Natural killer cell treated with Interleukin-12 subunit alpha and Interleukin-12 subunit beta and Interleukin-15 and Interleukin-18, amount 100 ng/mL, for 72 hours (primary cell): ENCODE results near the gene MSANTD1. TPM values are rescaled to one million over a fixed set of nuclear protein-coding genes. Genes with fewer than 3 reads are reported as not detected.

ENCODE experiments used
- ATAC-seq, 2 donors: fragments of 150-1000 bp; cut with Tn5 transposase in 1 of 2; sonication (Bioruptor Pico), chemical (Tn5 transposase) in 1 of 2; 2 replicates each; pipeline ENCODE4 v1.10.0; 2021
- DNase-seq: peaks from one replicate; pipeline ENCODE4 v3.0.0; 2022; ENCODE audit warnings: low spot score
- H3K27ac Mint-ChIP-seq, 2 donors: 1 replicate in 1 of 2; 2 replicates in 1 of 2; pipeline ENCODE4 v1.8.0; 2022; ENCODE audit warnings: mixed read lengths in 2 of 2, mild to moderate bottlenecking in 1 of 2, moderate library complexity in 1 of 2
- H3K27me3 Mint-ChIP-seq, 2 donors: 1 replicate in 1 of 2; 2 replicates in 1 of 2; pipeline ENCODE4 v1.8.0; 2022; ENCODE audit warnings: mixed read lengths in 2 of 2
- H3K36me3 Mint-ChIP-seq: one replicate; pipeline ENCODE4 v1.8.0; 2022; ENCODE audit warnings: mixed read lengths
- H3K4me1 Mint-ChIP-seq, 2 donors: 1 replicate in 1 of 2; 2 replicates in 1 of 2; pipeline ENCODE4 v1.8.0; 2022; ENCODE audit warnings: low read depth in 2 of 2, mixed read lengths in 2 of 2, mild to moderate bottlenecking in 1 of 2
- H3K4me3 Mint-ChIP-seq: one replicate; pipeline ENCODE4 v1.8.0; 2022; ENCODE audit warnings: mixed read lengths
- H3K9me3 Mint-ChIP-seq: 2 replicates; pipeline ENCODE4 v1.8.0; 2022; ENCODE audit warnings: mixed read lengths
- total RNA-seq, 2 donors: library from RNA; stranded (reverse); gene quantifications; one replicate each; pipeline ENCODE4 v1.2.3, GENCODE V29; 2022

The MSANTD1 gene
- total RNA-seq, 2 donors from 2014 or later = 1.8 to 2.0 TPM

DNA sequence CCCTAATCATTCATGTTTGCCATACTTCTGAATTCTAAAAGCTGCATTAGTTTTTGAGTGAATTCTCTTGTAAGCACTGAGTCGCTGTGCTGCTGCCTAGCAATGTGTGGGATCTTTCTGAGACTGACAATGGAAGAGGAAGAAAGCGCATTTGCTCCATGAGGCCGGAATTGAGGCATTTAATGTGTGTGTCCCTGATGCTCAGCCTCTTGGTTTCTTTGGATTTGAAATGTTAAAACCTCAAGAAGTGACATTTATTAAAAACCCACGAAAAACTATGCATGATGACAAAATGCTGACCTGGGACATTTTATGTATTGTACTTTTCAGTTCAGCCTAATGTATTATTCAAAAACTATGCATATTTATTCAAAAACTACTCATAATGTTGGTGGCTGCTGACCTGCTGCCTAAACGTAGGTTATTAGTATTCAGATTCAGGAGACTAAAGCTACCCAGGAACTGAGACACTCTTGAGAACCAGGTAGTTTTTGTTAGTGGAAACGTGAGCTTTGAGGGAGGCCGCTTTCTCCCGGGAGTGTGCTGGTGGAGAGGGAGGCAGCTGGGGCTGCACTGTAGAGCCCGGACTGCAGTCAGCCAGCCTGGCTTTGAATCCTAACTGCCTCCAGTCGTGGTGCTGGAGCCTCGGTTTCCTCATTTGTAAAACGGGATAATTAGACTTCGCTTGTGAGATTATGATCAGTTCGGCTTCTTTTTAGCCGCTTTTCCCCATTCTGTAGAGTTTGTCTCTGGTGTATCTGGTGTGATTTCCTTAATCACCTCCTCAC, 55.2 kb downstream of the MSANTD1 start:
- no peak overlapping the region for H3K27ac Mint-ChIP-seq
- no peaks in the 10 kb centered on the region for H3K36me3 Mint-ChIP-seq
- ATAC-seq (no peak), DNase-seq (no peak)
- peaks cover 25 to 30% of the 10 kb centered on the region in 2 donors for H3K4me1 Mint-ChIP-seq
- H3K27me3 Mint-ChIP-seq = peaks cover 5 to 7% of the 10 kb centered on the region in 2 donors
- no peaks in the 10 kb centered on the region for H3K9me3 Mint-ChIP-seq
- peak overlapping the region; percentile 41 for H3K4me3 Mint-ChIP-seq

DNA sequence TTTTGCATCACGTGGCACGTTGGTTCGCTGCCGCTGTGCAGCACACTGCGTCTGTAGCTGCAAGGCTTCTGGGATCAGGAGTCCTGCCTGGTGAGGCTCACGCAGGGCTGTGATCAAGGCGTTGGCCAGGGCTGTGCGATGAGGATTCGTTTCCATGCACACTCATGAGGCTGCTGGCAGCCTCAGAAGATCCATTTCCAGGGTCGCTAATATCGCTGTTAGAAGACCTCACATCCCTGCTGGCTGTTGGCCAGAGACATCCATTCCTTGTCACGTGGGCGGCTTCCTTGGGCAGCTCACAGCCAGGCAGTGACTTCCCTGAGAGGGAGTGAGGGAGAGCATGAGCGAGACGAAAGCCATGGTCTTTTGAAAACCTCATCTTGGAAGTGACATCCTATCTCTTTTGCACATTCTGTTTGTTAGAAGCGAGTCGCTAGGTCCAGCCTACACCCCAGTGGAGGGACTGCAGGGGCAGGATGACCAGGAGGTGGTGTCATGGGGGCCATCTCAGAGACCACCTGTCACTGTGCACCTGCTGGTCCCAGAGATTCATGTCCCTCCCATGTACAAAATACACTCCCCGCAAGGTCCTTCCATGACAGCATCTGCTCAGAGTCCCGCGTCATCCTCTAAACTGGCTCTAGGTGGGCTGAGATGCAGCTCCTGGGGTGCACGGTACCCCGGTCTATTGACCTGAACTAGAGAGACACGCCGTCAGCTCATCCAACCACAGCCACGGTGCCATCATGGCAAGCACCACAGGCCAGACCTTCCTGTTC, 56.1 kb downstream of the MSANTD1 start:
- Mint-ChIP-seq H3K4me3 (no peak overlapping the region), H3K27ac (no peak overlapping the region), H3K4me1 (peaks cover 25 to 30% of the 10 kb centered on the region in 2 donors), H3K9me3 (no peaks in the 10 kb centered on the region), H3K36me3 (no peaks in the 10 kb centered on the region), H3K27me3 (peaks cover 5 to 7% of the 10 kb centered on the region in 2 donors)
- DNase-seq (no peak), ATAC-seq (no peak)

DNA sequence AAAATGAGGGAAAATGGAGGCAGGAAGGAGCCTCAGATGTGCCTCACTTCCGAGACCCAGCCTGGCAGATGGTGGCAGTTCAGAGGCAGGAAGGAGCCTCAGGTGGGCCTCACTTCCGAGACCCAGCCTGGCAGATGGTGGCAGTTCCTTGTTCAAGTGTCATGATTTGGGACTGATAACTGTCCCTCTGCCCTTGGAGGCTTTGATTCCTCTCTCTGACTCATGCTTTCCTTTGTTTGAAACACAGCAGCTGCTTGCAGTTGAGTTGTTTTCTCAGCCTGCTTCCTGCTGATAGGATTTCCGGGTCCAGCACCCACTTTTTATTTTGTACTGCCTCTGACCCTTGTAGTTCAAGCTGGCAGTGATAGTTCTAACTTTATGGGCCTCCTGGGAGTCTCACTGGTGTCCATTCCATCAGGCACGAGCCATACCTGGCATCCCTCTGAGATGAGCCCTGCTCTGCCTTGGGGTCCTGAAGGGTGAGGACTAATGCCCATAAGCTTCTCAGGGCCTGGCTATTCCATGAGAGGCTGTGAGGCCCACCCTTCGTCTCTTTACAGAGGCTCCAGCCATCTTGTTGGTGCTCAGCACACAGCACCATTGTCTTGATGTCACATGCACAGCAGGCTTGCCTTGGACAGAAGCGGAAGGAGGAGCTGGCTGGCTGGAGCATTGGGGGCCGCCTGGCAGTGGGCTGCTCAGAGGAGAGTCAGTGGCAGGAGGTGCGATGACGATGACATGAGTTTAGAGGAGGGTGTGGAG, 56.8 kb downstream of the MSANTD1 start:
- Mint-ChIP-seq H3K4me1 (peaks cover 25 to 30% of the 10 kb centered on the region in 2 donors), H3K4me3 (no peak overlapping the region), H3K27me3 (peaks cover 5 to 7% of the 10 kb centered on the region in 2 donors), H3K27ac (no peak overlapping the region), H3K9me3 (no peaks in the 10 kb centered on the region), H3K36me3 (no peaks in the 10 kb centered on the region)
- DNase-seq (no peak), ATAC-seq (no peak)

Other genes starting within 250 kb of the MSANTD1 start
- not detected for gene HTT-AS, start 174.6 kb upstream of the MSANTD1 start, total RNA-seq
- gene HTT, start 174.5 kb upstream of the MSANTD1 start, total RNA-seq = 100 to 1,000 TPM in 1 of 2 donors, 10 to 100 TPM in 1; 62.4 to 116 TPM
- gene RGS12, start 43.9 kb downstream of the MSANTD1 start, total RNA-seq = 1 to 10 TPM; 1.9 to 7.0 TPM
- gene HGFAC, start 192.8 kb downstream of the MSANTD1 start, total RNA-seq = not detected
- gene DOK7, start 214.1 kb downstream of the MSANTD1 start, total RNA-seq = under 1 TPM in 1 of 2 donors, not detected in 1; 0.17 TPM